Adipocyte (in vitro differentiated cells): Measurements from ENCODE around the gene FUNDC1.

Experiments used
- DNase-seq: peaks from one replicate; pipeline ENCODE4 v3.0.0-alpha.2; 2015; ENCODE audit warnings: low read depth
- H3K27me3 ChIP-seq: replicated peaks from 2 replicates; pipeline ENCODE4 v1.7.0; 2013; ENCODE audit warnings: mild to moderate bottlenecking, low read length, moderate library complexity; ENCODE audit not compliant: control insufficient read depth, insufficient read depth
- H3K36me3 ChIP-seq: 2 replicates; pipeline ENCODE4 v1.7.0; 2013; ENCODE audit warnings: low read length, mild to moderate bottlenecking, moderate library complexity; ENCODE audit not compliant: control insufficient read depth, insufficient read depth, severe bottlenecking
- H3K4me1 ChIP-seq: 2 replicates; pipeline ENCODE4 v1.7.0; 2013; ENCODE audit warnings: mild to moderate bottlenecking, low read length, moderate library complexity; ENCODE audit not compliant: control insufficient read depth, insufficient read depth
- H3K4me3 ChIP-seq: 2 replicates; pipeline ENCODE4 v1.7.0; 2013; ENCODE audit warnings: mild to moderate bottlenecking, low read length, moderate library complexity
- H3K9ac ChIP-seq: 2 replicates; pipeline ENCODE4 v1.7.0; 2013; ENCODE audit warnings: mild to moderate bottlenecking, low read length, moderate library complexity
- H3K9me3 ChIP-seq: 2 replicates; pipeline ENCODE4 v1.7.0; 2013; ENCODE audit warnings: mild to moderate bottlenecking, low read length, moderate library complexity; ENCODE audit not compliant: control insufficient read depth

Gene FUNDC1

DNA sequence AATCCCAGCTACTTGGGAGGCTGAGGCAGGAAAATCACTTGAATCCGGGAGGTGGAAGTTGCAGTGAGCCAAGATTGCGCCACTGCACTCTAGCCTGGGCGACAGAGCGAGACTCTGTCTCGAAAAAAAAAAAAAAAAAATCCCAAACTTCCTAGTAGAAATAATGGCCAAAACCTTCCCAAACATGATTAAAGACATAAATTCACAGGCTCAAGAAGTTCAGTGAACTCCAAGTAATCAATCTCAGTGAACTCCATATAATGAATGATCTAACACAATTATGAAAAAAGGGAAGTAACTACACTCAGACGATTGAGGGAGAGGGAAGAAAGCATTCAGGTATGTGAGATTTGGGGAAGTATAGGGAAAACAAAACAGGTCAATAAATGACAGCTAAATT, 6.5 kb downstream of the FUNDC1 start:
- H3K9me3 ChIP-seq, result no peaks in the 10 kb centered on the region
- no peak overlapping the region for H3K9ac ChIP-seq
- peaks cover 13% of the 10 kb centered on the region for H3K36me3 ChIP-seq
- no peak overlapping the region for H3K4me3 ChIP-seq
- H3K27me3 ChIP-seq, result no peaks in the 10 kb centered on the region
- no peak for DNase-seq
- H3K4me1 ChIP-seq, result no peaks in the 10 kb centered on the region

DNA sequence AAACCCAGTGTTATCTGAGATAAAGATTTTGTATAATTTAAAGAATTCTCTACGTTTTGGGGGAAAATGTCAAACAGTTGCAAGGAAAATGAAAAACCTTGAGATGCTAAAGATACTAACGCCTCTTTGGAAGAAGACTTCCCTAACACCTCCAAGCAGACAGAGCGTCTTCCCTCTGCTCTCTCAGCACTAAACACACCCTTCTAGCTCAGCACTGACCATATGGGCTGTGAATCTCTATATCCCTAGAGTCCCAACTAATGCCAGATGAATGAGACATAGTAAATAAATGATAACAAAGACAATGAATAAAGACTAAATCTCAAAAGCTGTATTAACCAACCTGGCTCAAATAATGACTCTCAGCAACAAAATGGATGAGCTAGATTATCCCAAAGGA, 13.3 kb downstream of the FUNDC1 start:
- Histone ChIP-seq H3K9ac (no peak overlapping the region), H3K36me3 (no peaks in the 10 kb centered on the region)
- DNase-seq, result no peak

DNA sequence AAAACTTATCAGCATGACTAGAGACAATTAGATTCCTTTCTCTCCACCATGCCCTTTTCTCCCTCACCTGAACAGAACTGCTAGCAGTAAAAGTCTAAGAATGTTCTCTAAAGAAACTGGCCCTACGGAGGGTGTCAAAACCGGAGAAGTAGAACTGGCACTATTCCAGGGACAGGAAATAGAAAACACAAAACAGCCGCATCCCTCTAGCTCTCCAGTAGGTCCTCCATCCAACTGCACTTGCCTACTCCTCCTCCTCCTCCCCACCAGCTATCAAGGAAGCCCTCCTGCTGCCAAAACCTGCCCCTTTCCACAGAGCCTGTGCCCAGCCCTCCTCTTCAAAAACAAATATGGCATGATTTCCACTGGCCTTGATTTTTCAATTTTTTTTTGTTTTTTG, 28.4 kb downstream of the FUNDC1 start:
- Histone ChIP-seq H3K9ac (no peak overlapping the region), H3K4me3 (no peak overlapping the region), H3K27me3 (no peaks in the 10 kb centered on the region), H3K36me3 (no peaks in the 10 kb centered on the region), H3K4me1 (no peaks in the 10 kb centered on the region), H3K9me3 (no peaks in the 10 kb centered on the region)
- no peak for DNase-seq

More for the DNA sequence above, 13.3 kb downstream of the FUNDC1 start:
- Histone ChIP-seq H3K4me3 (no peak overlapping the region), H3K4me1 (no peaks in the 10 kb centered on the region), H3K9me3 (no peaks in the 10 kb centered on the region), H3K27me3 (no peaks in the 10 kb centered on the region)

DNA sequence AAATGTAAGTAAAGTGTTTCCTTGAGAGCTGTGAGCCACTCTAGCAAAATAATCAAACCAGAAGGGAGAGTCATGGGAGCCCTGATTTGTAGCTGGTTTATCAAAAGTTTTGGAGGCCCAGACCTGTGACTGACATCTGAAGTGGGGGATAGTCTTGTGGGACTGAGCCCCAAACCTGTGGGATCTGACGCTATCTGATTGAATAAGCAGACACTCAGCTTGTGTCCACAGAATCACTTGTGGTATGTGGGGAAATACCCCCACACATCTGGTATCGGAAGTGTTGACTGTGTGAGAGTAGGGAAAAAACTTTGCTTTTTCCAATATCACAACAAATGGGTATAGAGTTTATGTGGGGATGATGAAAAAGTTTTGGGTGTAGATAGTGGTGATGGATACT, 35.4 kb downstream of the FUNDC1 start:
- no peaks in the 10 kb centered on the region for H3K9me3 ChIP-seq
- DNase-seq, result no peak
- H3K4me3 ChIP-seq, result no peak overlapping the region
- no peaks in the 10 kb centered on the region for H3K4me1 ChIP-seq
- no peaks in the 10 kb centered on the region for H3K36me3 ChIP-seq
- peaks cover 4% of the 10 kb centered on the region for H3K27me3 ChIP-seq
- no peak overlapping the region for H3K9ac ChIP-seq

GRCh38 chrX:44506678-44507077, 36.0 kb downstream of the FUNDC1 start:
- DNase-seq, result no peak
- no peak overlapping the region for H3K9ac ChIP-seq
- H3K4me3 ChIP-seq, result no peak overlapping the region
- no peaks in the 10 kb centered on the region for H3K9me3 ChIP-seq
- H3K4me1 ChIP-seq, result no peaks in the 10 kb centered on the region
- no peaks in the 10 kb centered on the region for H3K36me3 ChIP-seq
- H3K27me3 ChIP-seq, result peaks cover 4% of the 10 kb centered on the region

DNA sequence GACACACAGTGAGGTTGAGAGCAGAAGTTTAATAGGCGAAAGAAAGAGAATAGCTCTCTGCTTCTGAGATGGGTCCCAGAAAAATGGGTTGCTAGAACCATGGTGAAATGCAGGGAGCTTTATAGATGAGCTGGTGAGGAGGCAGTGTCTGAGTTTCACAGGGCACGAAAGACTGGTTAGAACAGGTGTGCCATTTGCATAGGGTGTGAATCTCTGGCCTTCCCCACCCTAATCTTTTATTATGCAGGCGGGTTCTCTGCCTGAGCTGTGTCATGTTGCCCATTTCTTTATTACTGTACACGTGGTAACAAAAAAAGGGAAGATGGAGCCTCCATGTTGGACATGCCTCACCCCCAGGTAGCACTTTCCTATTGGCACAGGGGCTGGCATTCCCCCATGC, 39.1 kb downstream of the FUNDC1 start:
- H3K4me1 ChIP-seq, result no peaks in the 10 kb centered on the region
- H3K9me3 ChIP-seq, result no peaks in the 10 kb centered on the region
- H3K9ac ChIP-seq, result no peak overlapping the region
- no peaks in the 10 kb centered on the region for H3K36me3 ChIP-seq
- H3K4me3 ChIP-seq, result no peak overlapping the region
- DNase-seq, result no peak
- peaks cover 4% of the 10 kb centered on the region for H3K27me3 ChIP-seq

GRCh38 chrX:44495091-44495490, 47.6 kb downstream of the FUNDC1 start:
- Histone ChIP-seq H3K9ac (no peak overlapping the region), H3K4me3 (no peak overlapping the region), H3K36me3 (no peaks in the 10 kb centered on the region), H3K4me1 (no peaks in the 10 kb centered on the region), H3K27me3 (peaks cover 10% of the 10 kb centered on the region), H3K9me3 (no peaks in the 10 kb centered on the region)
- no peak for DNase-seq

DNA sequence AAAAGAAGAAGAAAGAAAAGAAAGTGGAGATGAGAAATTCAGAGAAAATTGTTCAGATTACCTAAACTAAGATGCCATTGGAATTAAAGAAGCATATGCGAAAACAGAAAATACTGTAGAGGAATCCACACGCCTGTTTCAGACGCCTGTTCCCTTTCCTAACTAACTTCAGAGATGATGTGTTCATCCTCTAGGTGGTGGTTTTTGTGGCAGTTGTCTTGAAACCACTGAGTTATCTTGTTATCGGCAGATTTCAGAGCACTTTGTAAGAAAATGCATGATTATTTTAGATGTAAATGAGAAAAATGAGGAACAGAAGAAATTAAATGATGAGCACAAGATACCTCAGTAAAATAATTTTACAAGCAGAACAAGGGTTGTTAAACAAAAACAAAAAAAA, 48.3 kb downstream of the FUNDC1 start:
- Histone ChIP-seq H3K36me3 (no peaks in the 10 kb centered on the region), H3K4me3 (no peak overlapping the region), H3K4me1 (no peaks in the 10 kb centered on the region), H3K9ac (no peak overlapping the region), H3K27me3 (peaks cover 10% of the 10 kb centered on the region), H3K9me3 (no peaks in the 10 kb centered on the region)
- no peak for DNase-seq

- no peak overlapping the region for H3K4me3 ChIP-seq
- no peaks in the 10 kb centered on the region for H3K36me3 ChIP-seq
- no peaks in the 10 kb centered on the region for H3K4me1 ChIP-seq
- H3K9me3 ChIP-seq, result no peaks in the 10 kb centered on the region
- H3K27me3 ChIP-seq, result peaks cover 10% of the 10 kb centered on the region
- DNase-seq, result no peak
- no peak overlapping the region for H3K9ac ChIP-seq
Observed at GRCh38 chrX:44489515-44489914, 53.1 kb downstream of the FUNDC1 start.

DNA sequence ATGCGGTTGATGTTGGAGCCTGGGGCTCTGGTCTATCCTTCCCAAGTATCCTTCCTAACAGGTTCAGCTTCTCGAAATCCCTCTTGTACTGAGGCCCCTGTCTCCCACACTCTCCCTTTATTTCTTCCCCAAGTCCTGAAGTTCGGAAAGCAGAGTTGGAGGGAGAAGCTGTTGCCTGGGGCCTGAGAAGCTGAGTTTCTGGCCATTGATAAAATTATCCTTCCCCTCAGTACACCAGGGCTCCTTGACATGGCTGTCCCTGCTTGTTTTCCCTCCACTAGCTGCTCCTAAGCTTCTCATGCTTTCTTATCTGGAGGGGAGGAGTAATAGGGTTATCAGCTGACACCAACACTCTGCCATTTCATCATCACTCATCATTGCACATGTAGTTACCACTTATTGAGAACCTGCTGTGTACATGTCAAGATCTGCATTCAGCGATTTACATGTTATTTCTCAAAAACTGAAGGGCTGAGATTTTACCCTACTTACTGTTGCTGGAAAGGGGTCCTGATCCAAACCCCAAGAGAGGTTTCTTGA, 58.0 kb downstream of the FUNDC1 start:
- Histone ChIP-seq H3K4me1 (no peaks in the 10 kb centered on the region), H3K9ac (no peak overlapping the region), H3K27me3 (no peaks in the 10 kb centered on the region), H3K9me3 (no peaks in the 10 kb centered on the region), H3K36me3 (no peaks in the 10 kb centered on the region), H3K4me3 (no peak overlapping the region)
- DNase-seq, result no peak

DNA sequence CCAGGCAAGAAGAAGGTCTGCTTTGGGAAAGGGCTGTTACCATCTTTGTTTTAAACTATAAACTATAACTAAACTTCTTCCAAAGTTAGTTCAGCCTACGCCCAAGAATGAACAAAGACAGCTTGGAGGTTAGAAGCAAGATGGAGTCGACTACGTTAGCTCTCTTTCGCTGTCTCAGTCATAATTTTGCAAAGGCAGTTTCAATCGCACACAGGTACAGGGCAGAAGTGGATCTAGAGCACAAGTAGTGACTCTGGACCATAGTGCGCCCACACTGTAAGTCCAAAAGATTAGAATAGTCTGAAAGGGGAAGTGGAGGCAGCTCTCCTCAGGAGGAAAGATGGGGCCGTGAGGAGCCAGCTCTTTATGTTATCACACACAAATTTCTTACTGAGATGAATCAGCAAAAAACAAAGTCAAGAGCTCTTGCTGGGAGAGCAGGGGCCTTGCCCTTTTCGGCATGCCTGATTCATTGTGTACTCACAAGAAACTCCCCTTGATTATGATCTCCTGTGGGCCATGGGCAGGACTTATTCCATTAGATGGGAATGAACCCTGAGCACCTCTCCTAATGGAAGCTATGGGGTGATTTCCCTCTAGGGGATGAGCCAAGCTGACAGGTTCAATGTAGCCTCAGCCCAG, 58.6 kb downstream of the FUNDC1 start:
- Histone ChIP-seq H3K4me3 (no peak overlapping the region), H3K9ac (no peak overlapping the region), H3K27me3 (no peaks in the 10 kb centered on the region), H3K36me3 (no peaks in the 10 kb centered on the region), H3K4me1 (no peaks in the 10 kb centered on the region), H3K9me3 (no peaks in the 10 kb centered on the region)
- DNase-seq, result no peak

- Histone ChIP-seq H3K36me3 (no peaks in the 10 kb centered on the region), H3K9me3 (no peaks in the 10 kb centered on the region), H3K4me3 (no peak overlapping the region), H3K4me1 (no peaks in the 10 kb centered on the region), H3K9ac (no peak overlapping the region), H3K27me3 (no peaks in the 10 kb centered on the region)
- no peak for DNase-seq
Observed at GRCh38 chrX:44482575-44482974, 60.1 kb downstream of the FUNDC1 start.
